ENCODE data around the gene PTPRM.

DNA sequence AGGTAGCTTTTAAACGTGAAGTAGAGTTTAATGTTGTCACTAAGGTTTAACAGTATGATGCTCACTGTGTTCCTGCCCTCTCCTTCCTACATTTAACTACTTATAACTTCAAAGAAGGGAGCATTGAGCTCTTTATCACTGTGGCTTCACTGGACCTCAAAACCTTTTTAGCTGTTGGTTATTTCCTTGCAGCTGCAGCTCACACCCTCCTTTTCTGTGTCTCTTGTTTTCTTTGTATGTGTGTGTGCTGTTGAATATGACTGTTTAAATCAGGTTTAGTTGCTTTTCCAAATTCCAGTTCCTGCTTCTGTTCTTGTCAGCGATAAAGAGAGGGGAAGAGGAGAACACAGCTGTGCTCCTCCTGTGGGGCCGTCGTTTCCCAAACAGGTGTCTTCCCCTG is 208.0 kb downstream of the PTPRM start:
- TF ChIP-seq, protein P1, sequence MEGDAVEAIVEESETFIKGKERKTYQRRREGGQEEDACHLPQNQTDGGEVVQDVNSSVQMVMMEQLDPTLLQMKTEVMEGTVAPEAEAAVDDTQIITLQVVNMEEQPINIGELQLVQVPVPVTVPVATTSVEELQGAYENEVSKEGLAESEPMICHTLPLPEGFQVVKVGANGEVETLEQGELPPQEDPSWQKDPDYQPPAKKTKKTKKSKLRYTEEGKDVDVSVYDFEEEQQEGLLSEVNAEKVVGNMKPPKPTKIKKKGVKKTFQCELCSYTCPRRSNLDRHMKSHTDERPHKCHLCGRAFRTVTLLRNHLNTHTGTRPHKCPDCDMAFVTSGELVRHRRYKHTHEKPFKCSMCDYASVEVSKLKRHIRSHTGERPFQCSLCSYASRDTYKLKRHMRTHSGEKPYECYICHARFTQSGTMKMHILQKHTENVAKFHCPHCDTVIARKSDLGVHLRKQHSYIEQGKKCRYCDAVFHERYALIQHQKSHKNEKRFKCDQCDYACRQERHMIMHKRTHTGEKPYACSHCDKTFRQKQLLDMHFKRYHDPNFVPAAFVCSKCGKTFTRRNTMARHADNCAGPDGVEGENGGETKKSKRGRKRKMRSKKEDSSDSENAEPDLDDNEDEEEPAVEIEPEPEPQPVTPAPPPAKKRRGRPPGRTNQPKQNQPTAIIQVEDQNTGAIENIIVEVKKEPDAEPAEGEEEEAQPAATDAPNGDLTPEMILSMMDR (IDR thresholded peaks at IDR 0.05): no peak
- no peak for TF ChIP-seq POLR2A (IDR thresholded peaks at IDR 0.05)
